K562 (cell line): Measurements from ENCODE around the gene PRKCG. TPM values are rescaled to one million over a fixed set of nuclear protein-coding genes. Genes with fewer than 3 reads are reported as not detected.

Experiments
- ATAC-seq: fragments of 200-7000 bp; cut with Tn5 transposase; 3 replicates; pipeline ENCODE4 v1.9.1; 2020; ENCODE audit warnings: moderate library complexity
- BruUV-seq: library from RNA; stranded (reverse); fragments of 400-500 nt; replicated peaks from 2 replicates; lab custom pipeline; 2021; lab: Mats Ljungman, UMichigan
- CTCF ChIA-PET: fragments of 300-600 bp; formaldehyde crosslinking; extraction: SDS; loops from one replicate; lab custom pipeline; 2021; ENCODE audit warnings: low intra/inter-chr PET ratio; lab: Yijun Ruan, JAX
- POLR2A ChIA-PET: fragments of 300-600, 350-650 bp; sonication (Branson Sonifier 250); formaldehyde crosslinking; extraction: SDS; loops from one replicate; lab custom pipeline; 2021; ENCODE audit warnings: antibody characterized with exemption, inconsistent platforms; lab: Yijun Ruan, JAX
- DNase-seq, 4 experiments: peaks; one replicate each; pipeline versions ENCODE4 v3.0.0 to v3.0.0-alpha.2; 2011 to 2018; ENCODE audit warnings: low spot score in 3 of 4, mixed read lengths in 3 of 4; ENCODE audit errors: extremely low read depth in 1 of 4
- FAIRE-seq: peaks from 2 replicates; lab custom pipeline; 2011; peaks lifted over from hg19 to GRCh38; lab: Jason Lieb, UNC
- H2AFZ ChIP-seq: 2 replicates; pipeline ENCODE4 v1.6.0; 2011; ENCODE audit warnings: low read depth, low read length, control low read depth, inconsistent platforms
- H3K27ac ChIP-seq: fragments of 200-600 bp; 3 replicates; pipeline ENCODE4 v1.8.0; 2011; ENCODE audit warnings: low read depth, mild to moderate bottlenecking, control low read depth, inconsistent platforms, low read length, moderate library complexity, mixed read lengths; ENCODE audit errors: extremely low read depth
- H3K27me3 ChIP-seq, 2 experiments: fragments of 300-600 bp in 1 of 2; 2 replicates in 1 of 2; 3 replicates in 1 of 2; pipeline versions ENCODE4 v1.6.0 to v1.8.0; 2011; ENCODE audit warnings: inconsistent platforms in 2 of 2, low read length in 2 of 2, mild to moderate bottlenecking in 1 of 2, mixed read lengths in 1 of 2, moderate library complexity in 1 of 2; ENCODE audit not compliant: control insufficient read depth in 2 of 2, insufficient read depth in 2 of 2
- H3K36me3 ChIP-seq: fragments of 300-600 bp; 3 replicates; pipeline ENCODE4 v1.8.0; 2011; ENCODE audit warnings: mild to moderate bottlenecking, low read length, inconsistent platforms; ENCODE audit not compliant: control insufficient read depth, insufficient read depth
- H3K4me1 ChIP-seq, 2 experiments: fragments of 200-600 bp in 1 of 2; replicated peaks in 1 of 2; 2 replicates in 1 of 2; 3 replicates in 1 of 2; pipeline versions ENCODE4 v1.5.1 to v1.8.0; 2011; ENCODE audit warnings: inconsistent platforms in 2 of 2, low read length in 2 of 2, mild to moderate bottlenecking in 1 of 2, mixed read lengths in 1 of 2, moderate library complexity in 1 of 2; ENCODE audit not compliant: control insufficient read depth in 2 of 2, insufficient read depth in 2 of 2
- H3K4me2 ChIP-seq: 2 replicates; pipeline ENCODE4 v1.6.1; 2011; ENCODE audit warnings: low read length, control low read depth, inconsistent platforms, mixed read lengths; ENCODE audit not compliant: insufficient read depth
- H3K4me3 ChIP-seq: fragments of 200-600 bp; sonication (generic), shearing (Covaris generic); 2 replicates; pipeline ENCODE4 v1.5.1; 2016; ENCODE audit warnings: control low read depth, inconsistent platforms
- H3K79me2 ChIP-seq: fragments of 200-600 bp; 3 replicates; pipeline ENCODE4 v1.8.0; 2011; ENCODE audit warnings: low read length, inconsistent platforms; ENCODE audit not compliant: control insufficient read depth, insufficient read depth
- H3K9ac ChIP-seq, 2 experiments: 2 replicates each; pipeline versions ENCODE4 v1.6.0 to v1.6.1; 2011; ENCODE audit warnings: low read depth in 2 of 2, low read length in 2 of 2, control low read depth in 1 of 2, inconsistent platforms in 1 of 2, mild to moderate bottlenecking in 1 of 2, mixed read lengths in 1 of 2; ENCODE audit not compliant: insufficient read depth in 1 of 2
- H3K9me1 ChIP-seq: one replicate; pipeline ENCODE4 v1.6.0; 2011; ENCODE audit warnings: inconsistent platforms, mild to moderate bottlenecking, low read length, moderate library complexity; ENCODE audit not compliant: control insufficient read depth, insufficient read depth
- H3K9me3 ChIP-seq: replicated peaks from 2 replicates; pipeline ENCODE4 v1.5.1; 2011; ENCODE audit warnings: low read depth, low read length, inconsistent platforms; ENCODE audit not compliant: control insufficient read depth, insufficient read depth
- H4K20me1 ChIP-seq: replicated peaks from 2 replicates; pipeline ENCODE4 v1.6.1; 2011; ENCODE audit warnings: low read length, inconsistent platforms, mixed read lengths; ENCODE audit not compliant: control insufficient read depth, insufficient read depth
- CBX8 ChIP-seq: fragments of 200-600 bp; sonication (generic); IDR thresholded peaks from 2 replicates; pipeline ENCODE4 v1.6.1; 2012; ENCODE audit warnings: borderline replicate concordance, mixed run types, low read depth, mild to moderate bottlenecking, moderate library complexity, mixed read lengths, low read length, control low read depth, inconsistent platforms; ENCODE audit not compliant: poor library complexity, severe bottlenecking; ENCODE audit errors: extremely low read depth
- DPF2 ChIP-seq: fragments of 450-650 bp; IDR thresholded peaks from 2 replicates; pipeline ENCODE4 v1.6.1; 2016
- FOSL1 ChIP-seq: fragments of 200-800 bp; sonication (Bioruptor generic); conservative IDR thresholded peaks from 2 replicates; pipeline ENCODE4 v1.6.1; 2016; ENCODE audit warnings: missing genetic modification characterization, missing compliant biosample characterization
- GMEB1 ChIP-seq: fragments of 250-450 bp; sonication (Bioruptor Pico); IDR thresholded peaks from 2 replicates; pipeline ENCODE4 v1.4.0; 2020; ENCODE audit warnings: mild to moderate bottlenecking
- POLR2A ChIP-seq: fragments of 450-650 bp; conservative IDR thresholded peaks from 2 replicates; pipeline ENCODE4 v1.6.1; 2016
- RFX1 ChIP-seq: fragments of 450-650 bp; IDR thresholded peaks from 2 replicates; pipeline ENCODE4 v1.6.1; 2016; ENCODE audit warnings: mild to moderate bottlenecking, moderate library complexity
- ZFP91 ChIP-seq: sonication (generic); formaldehyde crosslinking; IDR thresholded peaks from 2 replicates; pipeline ENCODE4 v1.8.0; 2022; ENCODE audit warnings: mild to moderate bottlenecking, missing genetic modification reagents
- ZNF316 ChIP-seq: fragments of 450-650 bp; IDR thresholded peaks from 2 replicates; pipeline ENCODE4 v1.6.1; 2016
- ZNF766 ChIP-seq: fragments of 200-800 bp; sonication (Bioruptor generic); conservative IDR thresholded peaks from 2 replicates; pipeline ENCODE4 v1.6.1; 2016; ENCODE audit warnings: missing genetic modification characterization, missing compliant biosample characterization
- WGBS: fragments of 100-300 bp; shearing (Covaris generic); methylation state at CpG from one replicate; pipeline ENCODE4 v1.1.6; 2016; ENCODE audit warnings: low coverage, mixed read lengths; ENCODE audit not compliant: insufficient coverage; ENCODE audit errors: missing lambda C conversion rate; 5-methylcytosine and 5-hydroxymethylcytosine counted together
- in situ Hi-C: fragments of 300-500 bp; cut with MboI; formaldehyde crosslinking; loops from 4 replicates; pipeline ENCODE4 v1.15.0; 2018; ENCODE audit warnings: inconsistent platforms, mixed read lengths
- intact Hi-C: fragments of 100-400 bp; cut with micrococcal nuclease; formaldehyde crosslinking; loops from 2 replicates; pipeline ENCODE4 v1.14.2; 2022
- polyA plus RNA-seq, 8 experiments: library from polyadenylated mRNA; depleted of rRNA in 4 of 8; stranded (reverse) in 5 of 8; unstranded in 3 of 8; fragments of >200 nt; fragmentation: Nextera tagmentation in 2 of 8; fragmentation: Illumina TruSeq in 1 of 8; extraction: Ambion mirVana in 2 of 8; extraction: Trizol in 1 of 8; gene quantifications; 2 replicates each; pipeline versions ENCODE4 v1.2.1 to v1.2.3, GENCODE V29; 2011 to 2014; ENCODE audit warnings: inconsistent platforms in 1 of 8, missing spikeins in 1 of 8
- total RNA-seq, 7 experiments: library from RNA; depleted of rRNA in 6 of 7; stranded (reverse); fragments of >200 nt in 6 of 7; fragmentation: Illumina TruSeq in 2 of 7; extraction: Trizol in 2 of 7; gene quantifications; 2 replicates each; pipeline versions ENCODE4 v1.2.1 to v1.2.3, GENCODE V29; 2011 to 2021; ENCODE audit warnings: low replicate concordance in 1 of 7

Gene PRKCG
- total and polyA plus RNA-seq, 9 of the 15 experiments (the other 6 are each of a cell fraction or from before 2014, with no cell fraction given), result not detected

GRCh38 chr19:53908106-53908934 lies 26.3 kb downstream of the PRKCG start (continued):
- peak; percentile 70; the same call in 1 of the 2 replicates for TF ChIP-seq ZFP91 (CRISPR knock-in tag)
- TF ChIP-seq ZNF766 (CRISPR knock-in tag), result peak; percentile 80; the same call in 1 of the 2 replicates

DNA sequence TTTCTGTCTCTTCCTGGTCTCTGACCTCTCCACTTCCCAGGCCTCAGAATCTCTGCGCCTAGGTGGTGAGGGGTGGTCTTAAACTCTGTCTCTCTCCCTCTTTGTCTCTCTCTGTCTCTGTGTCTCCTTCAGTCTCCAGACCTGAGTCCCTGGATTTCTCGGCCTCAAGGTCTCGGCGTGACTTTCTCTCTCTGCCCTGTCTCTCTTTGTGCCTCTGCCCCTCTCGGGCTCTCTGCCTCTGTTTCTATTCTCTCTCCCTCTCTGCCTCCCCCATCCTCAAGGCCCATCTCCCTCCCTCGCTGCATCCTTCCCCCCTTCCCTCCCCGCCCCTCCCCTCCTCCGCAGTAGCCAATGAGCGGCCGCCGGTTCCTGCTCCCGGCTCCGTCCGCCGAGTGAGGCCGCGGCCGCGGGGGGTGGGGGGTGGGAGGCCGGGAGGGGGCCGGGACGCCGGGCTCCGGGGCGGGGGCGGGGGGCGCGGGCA lies 27.0 kb downstream of the PRKCG start, which contains the start of gene CACNG7:
TSS of gene CACNG7 (plus strand) at position 344 of the 481 bp plus-strand sequence. CDS start 3,554 bp downstream, outside the sequence.
- ATAC-seq, result no peak
- H3K4me2 ChIP-seq, result no peak within 1 kb of the TSS
- BruUV-seq, result no TSS peak
- no peaks in the 10 kb centered on the region for H3K36me3 ChIP-seq
- in situ Hi-C loops (no loop called here), intact Hi-C loops (loop anchor here (5.0 kb wide), 1 partner anchor 113 kb away; no protein-coding TSS in a partner anchor)
- H3K9me3 ChIP-seq, result no peaks in the 10 kb centered on the region
- CTCF ChIA-PET, result no interaction called here
- no peak within 1 kb of the TSS for H2AFZ ChIP-seq
- no peaks in the 10 kb centered on the region for H3K79me2 ChIP-seq
- no peak within 1 kb of the TSS for H3K9ac ChIP-seq
- POLR2A ChIA-PET, result interaction anchor here (0.6 kb wide), 1 partner anchor 8 kb away, joined by 5 read pairs; no protein-coding TSS in a partner anchor
- 3% methylated on average over 4 of the region's 28 CpGs for WGBS
- H3K27ac ChIP-seq, result no peak within 1 kb of the TSS
- H3K27me3 ChIP-seq, result peaks cover 13 to 51% of the 10 kb centered on the region in 2 experiments; a peak in 3 of 5 replicates
- FAIRE-seq, result no peak
- no peak within 1 kb of the TSS for H3K4me3 ChIP-seq
- no peak for DNase-seq
- peaks cover 3% of the 10 kb centered on the region for H3K9me1 ChIP-seq
- H4K20me1 ChIP-seq, result peaks cover 10% of the 10 kb centered on the region
- TF ChIP-seq RFX1 (no peak), GMEB1 (CRISPR knock-in tag) (no peak), CBX8 (no peak), POLR2A (no peak), DPF2 (no peak), FOSL1 (no peak), ZNF316 (no peak)
- peaks cover 0 to 27% of the 10 kb centered on the region in 2 experiments; a peak in 2 of 5 replicates for H3K4me1 ChIP-seq
